ENCODE measurements around the gene RNF213.
"Not testable (repeated sequence)": the region's sequence is repeated elsewhere in the genome, so short reads cannot be mapped to it uniquely, and the experiment has no call there.

GRCh38 chr17:80244448-80244847 is 16.2 kb upstream of the RNF213 start:
- not testable (repeated sequence) for TF ChIP-seq CTCF (tag by site-specific recombination; IDR thresholded peaks at IDR 0.05); TCF7L2 (IDR thresholded peaks at IDR 0.05; ENCODE audit: borderline replicate concordance, low read depth, low read length); REST (tag by site-specific recombination; IDR thresholded peaks at IDR 0.05); GFI1B (tag by site-specific recombination; IDR thresholded peaks at IDR 0.05); ZNF658 (tag by site-specific recombination; IDR thresholded peaks at IDR 0.05); ZNF423 (tag by site-specific recombination; IDR thresholded peaks at IDR 0.05); ZBTB17 (tag by site-specific recombination; IDR thresholded peaks at IDR 0.05); GLI4 (tag by site-specific recombination; IDR thresholded peaks at IDR 0.05); ZNF585B (tag by site-specific recombination; IDR thresholded peaks at IDR 0.05); MYNN (tag by site-specific recombination; IDR thresholded peaks at IDR 0.05; ENCODE audit: borderline replicate concordance)

Data from HEK293 (cell line).